IMR-90 (cell line): ENCODE results near the gene MBD1.

Experiments used
- BHLHE40 ChIP-seq: fragments of 150-350 bp; IDR thresholded peaks from 2 replicates; pipeline ENCODE4 v1.6.1; 2016; ENCODE audit warnings: mild to moderate bottlenecking, low read depth, low read length
- CEBPB ChIP-seq: IDR thresholded peaks from 2 replicates; pipeline ENCODE4 v1.6.1; 2012; ENCODE audit warnings: low read depth, low read length, improper control_type of control experiment
- CHD1 ChIP-seq: IDR thresholded peaks from 2 replicates; pipeline ENCODE4 v1.6.1; 2012; ENCODE audit warnings: low read depth, low read length, improper control_type of control experiment
- FOS ChIP-seq: fragments of 150-350 bp; IDR thresholded peaks from 2 replicates; pipeline ENCODE4 v1.6.1; 2016; ENCODE audit warnings: low read depth, low read length
- MAFK ChIP-seq: IDR thresholded peaks from 2 replicates; pipeline ENCODE4 v1.6.1; 2012; ENCODE audit warnings: low read depth, low read length, improper control_type of control experiment
- MAZ ChIP-seq: IDR thresholded peaks from 2 replicates; pipeline ENCODE4 v1.6.1; 2012; ENCODE audit warnings: low read depth, mild to moderate bottlenecking, low read length, improper control_type of control experiment, moderate library complexity, borderline replicate concordance
- MXI1 ChIP-seq: IDR thresholded peaks from 2 replicates; pipeline ENCODE4 v1.6.1; 2012; ENCODE audit warnings: low read depth, mild to moderate bottlenecking, low read length, moderate library complexity, borderline replicate concordance
- NFE2L2 ChIP-seq: fragments of 150-350 bp; IDR thresholded peaks from 2 replicates; pipeline ENCODE4 v1.6.1; 2016; ENCODE audit warnings: low read depth, mild to moderate bottlenecking, low read length
- POLR2A ChIP-seq: IDR thresholded peaks from 2 replicates; pipeline ENCODE4 v1.6.1; 2012; ENCODE audit warnings: mild to moderate bottlenecking, low read depth, low read length
- RAD21 ChIP-seq: IDR thresholded peaks from 2 replicates; pipeline ENCODE4 v1.6.1; 2012; ENCODE audit warnings: low read length, improper control_type of control experiment
- SMC3 ChIP-seq: fragments of 150-350 bp; IDR thresholded peaks from 2 replicates; pipeline ENCODE4 v1.6.1; 2016; ENCODE audit warnings: low read depth, mild to moderate bottlenecking, antibody characterized with exemption, low read length, moderate library complexity
- TF ChIP-seq, protein P1 (sequence below): conservative IDR thresholded peaks from 2 replicates; pipeline ENCODE4 v1.5.1; 2012; ENCODE audit warnings: mild to moderate bottlenecking, low read depth, low read length, improper control_type of control experiment
- TF ChIP-seq, protein P2 (sequence below): fragments of 150-350 bp; IDR thresholded peaks from 2 replicates; pipeline ENCODE4 v1.6.1; 2016; ENCODE audit warnings: low read depth, mild to moderate bottlenecking, low read length, moderate library complexity, borderline replicate concordance
- TF ChIP-seq, protein P3 (sequence below): fragments of 150-350 bp; IDR thresholded peaks from 2 replicates; pipeline ENCODE4 v1.6.1; 2017; ENCODE audit warnings: mild to moderate bottlenecking, antibody characterized with exemption, low read length, low read depth

DNA sequence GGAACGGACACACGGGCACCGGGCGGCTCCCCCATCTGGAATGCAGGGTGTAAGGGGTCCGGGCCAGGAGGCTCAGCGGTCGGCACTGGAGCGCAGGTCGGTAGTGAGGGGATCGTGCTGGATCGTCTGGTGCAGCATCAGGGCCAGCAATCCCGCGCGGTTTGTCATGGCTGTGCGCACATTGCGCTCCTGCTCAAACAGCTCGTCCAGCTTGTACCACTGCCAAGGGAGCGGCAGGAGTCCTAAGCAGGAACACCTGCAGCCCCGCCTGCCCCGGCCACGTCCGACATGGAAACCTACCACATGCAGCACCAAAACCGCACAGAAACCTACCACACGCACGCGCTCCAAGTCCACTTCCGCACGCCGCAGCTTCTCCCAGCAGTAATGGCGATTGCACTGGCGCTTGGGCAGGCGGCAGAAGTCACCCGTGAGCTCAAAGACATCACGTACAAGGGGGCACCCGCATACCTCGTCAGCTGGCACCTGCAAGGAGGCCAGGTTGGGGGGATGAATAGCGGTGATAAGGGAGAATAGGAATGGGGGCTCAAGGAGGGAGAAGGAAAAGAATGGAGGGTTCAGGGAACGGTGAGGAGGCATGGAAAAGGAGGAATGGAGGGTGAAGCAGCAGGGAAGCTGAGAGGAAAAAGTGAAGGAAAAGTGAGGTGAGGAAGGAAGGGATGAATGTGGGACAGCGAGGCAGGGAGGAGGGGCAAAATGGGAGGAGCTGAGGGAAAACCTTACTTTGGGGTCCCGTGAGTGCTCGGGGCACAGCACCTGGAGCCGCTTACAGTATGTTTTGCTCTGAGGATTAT lies 1.4 kb upstream of the MBD1 start:
- TF ChIP-seq, protein P1, sequence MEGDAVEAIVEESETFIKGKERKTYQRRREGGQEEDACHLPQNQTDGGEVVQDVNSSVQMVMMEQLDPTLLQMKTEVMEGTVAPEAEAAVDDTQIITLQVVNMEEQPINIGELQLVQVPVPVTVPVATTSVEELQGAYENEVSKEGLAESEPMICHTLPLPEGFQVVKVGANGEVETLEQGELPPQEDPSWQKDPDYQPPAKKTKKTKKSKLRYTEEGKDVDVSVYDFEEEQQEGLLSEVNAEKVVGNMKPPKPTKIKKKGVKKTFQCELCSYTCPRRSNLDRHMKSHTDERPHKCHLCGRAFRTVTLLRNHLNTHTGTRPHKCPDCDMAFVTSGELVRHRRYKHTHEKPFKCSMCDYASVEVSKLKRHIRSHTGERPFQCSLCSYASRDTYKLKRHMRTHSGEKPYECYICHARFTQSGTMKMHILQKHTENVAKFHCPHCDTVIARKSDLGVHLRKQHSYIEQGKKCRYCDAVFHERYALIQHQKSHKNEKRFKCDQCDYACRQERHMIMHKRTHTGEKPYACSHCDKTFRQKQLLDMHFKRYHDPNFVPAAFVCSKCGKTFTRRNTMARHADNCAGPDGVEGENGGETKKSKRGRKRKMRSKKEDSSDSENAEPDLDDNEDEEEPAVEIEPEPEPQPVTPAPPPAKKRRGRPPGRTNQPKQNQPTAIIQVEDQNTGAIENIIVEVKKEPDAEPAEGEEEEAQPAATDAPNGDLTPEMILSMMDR = no peak
- TF ChIP-seq MAZ = no peak
- TF ChIP-seq MXI1 = no peak
- no peak for TF ChIP-seq POLR2A
- TF ChIP-seq MAFK = no peak
- TF ChIP-seq RAD21 = no peak
- no peak for TF ChIP-seq SMC3
- TF ChIP-seq, protein P2, sequence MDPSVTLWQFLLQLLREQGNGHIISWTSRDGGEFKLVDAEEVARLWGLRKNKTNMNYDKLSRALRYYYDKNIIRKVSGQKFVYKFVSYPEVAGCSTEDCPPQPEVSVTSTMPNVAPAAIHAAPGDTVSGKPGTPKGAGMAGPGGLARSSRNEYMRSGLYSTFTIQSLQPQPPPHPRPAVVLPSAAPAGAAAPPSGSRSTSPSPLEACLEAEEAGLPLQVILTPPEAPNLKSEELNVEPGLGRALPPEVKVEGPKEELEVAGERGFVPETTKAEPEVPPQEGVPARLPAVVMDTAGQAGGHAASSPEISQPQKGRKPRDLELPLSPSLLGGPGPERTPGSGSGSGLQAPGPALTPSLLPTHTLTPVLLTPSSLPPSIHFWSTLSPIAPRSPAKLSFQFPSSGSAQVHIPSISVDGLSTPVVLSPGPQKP = no peak
- TF ChIP-seq FOS = no peak
- TF ChIP-seq CHD1 = no peak
- no peak for TF ChIP-seq CEBPB
- TF ChIP-seq, protein P3, sequence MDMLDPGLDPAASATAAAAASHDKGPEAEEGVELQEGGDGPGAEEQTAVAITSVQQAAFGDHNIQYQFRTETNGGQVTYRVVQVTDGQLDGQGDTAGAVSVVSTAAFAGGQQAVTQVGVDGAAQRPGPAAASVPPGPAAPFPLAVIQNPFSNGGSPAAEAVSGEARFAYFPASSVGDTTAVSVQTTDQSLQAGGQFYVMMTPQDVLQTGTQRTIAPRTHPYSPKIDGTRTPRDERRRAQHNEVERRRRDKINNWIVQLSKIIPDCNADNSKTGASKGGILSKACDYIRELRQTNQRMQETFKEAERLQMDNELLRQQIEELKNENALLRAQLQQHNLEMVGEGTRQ = no peak
- no peak for TF ChIP-seq NFE2L2
- no peak for TF ChIP-seq BHLHE40
